GM18951 (cell line): Measurements from ENCODE around the gene PLG.
"Not testable (repeated sequence)": the region's sequence is repeated elsewhere in the genome, so short reads cannot be mapped to it uniquely, and the experiment has no call there.

Experiments
- POLR2A ChIP-seq: IDR thresholded peaks from 4 replicates; pipeline ENCODE4 v1.6.1; 2011; ENCODE audit warnings: mild to moderate bottlenecking; ENCODE audit not compliant: insufficient read length, insufficient read depth; ENCODE audit errors: extremely low read depth
- in situ Hi-C: fragments of 300-500 bp; cut with MboI; formaldehyde crosslinking; loops from one replicate; pipeline ENCODE4 v1.12.0; 2022; ENCODE audit warnings: low sequenced_read_pairs, mixed read lengths, inconsistent platforms; ENCODE audit not compliant: unreplicated experiment

The PLG gene

DNA sequence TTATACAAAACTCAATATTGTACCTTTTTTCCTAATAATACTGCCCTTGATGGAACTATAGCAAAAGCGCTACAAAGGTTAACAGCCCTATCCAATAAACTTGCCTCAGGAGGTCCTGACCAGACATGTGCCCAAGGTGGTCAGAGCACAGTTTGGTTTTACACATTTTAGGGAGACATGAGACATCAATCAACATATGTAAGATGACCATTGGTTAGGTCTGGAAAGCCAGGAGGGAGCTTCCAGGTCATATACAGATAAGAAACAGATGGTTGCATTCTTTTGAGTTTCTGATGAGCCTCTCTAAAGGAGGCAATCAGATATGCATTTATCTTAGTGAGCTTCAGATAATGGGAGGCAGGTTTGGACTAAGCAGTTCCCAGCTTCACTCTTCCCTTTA, 91.6 kb downstream of the PLG start:
- in situ Hi-C loops: no loop called here
- no peak for TF ChIP-seq POLR2A

DNA sequence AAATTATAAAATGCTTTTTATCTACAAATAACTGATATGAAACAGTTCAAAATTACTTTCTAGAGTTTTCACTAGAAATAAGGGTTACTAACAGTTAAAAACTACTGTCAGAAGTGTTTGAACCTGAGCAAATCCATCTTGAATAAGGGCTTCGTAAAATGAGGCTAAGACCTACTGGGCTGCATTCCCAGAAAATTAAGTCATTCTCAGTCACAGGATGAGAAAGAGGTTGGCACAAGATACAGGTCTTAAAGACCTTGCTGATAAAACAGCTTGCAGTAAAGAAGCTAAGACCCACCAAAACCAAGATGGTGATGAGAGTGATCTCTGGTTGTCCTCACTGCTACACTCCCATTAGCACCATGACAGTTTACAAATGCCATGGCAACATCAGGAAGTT, 93.7 kb downstream of the PLG start:
- in situ Hi-C loops: no loop called here
- no peak for TF ChIP-seq POLR2A

DNA sequence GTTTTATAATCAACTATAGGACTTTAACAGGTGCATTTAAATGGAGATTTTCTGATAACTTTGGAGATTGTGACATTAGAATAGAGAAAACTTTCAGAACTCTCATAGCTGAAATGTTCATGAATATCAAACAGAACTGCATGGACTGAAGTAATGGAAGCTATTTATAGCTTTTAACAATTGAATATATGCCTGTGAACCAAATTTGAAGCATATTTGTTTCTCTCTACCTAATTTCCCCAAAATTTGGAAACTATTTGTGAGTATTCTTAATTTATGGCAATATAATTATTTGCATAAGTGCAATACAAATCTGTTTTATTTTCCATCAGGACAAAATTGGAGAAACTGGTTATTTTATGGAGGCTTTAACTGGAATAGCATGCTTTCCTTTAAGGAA, 96.6 kb downstream of the PLG start:
- no peak for TF ChIP-seq POLR2A
- in situ Hi-C loops: no loop called here

DNA sequence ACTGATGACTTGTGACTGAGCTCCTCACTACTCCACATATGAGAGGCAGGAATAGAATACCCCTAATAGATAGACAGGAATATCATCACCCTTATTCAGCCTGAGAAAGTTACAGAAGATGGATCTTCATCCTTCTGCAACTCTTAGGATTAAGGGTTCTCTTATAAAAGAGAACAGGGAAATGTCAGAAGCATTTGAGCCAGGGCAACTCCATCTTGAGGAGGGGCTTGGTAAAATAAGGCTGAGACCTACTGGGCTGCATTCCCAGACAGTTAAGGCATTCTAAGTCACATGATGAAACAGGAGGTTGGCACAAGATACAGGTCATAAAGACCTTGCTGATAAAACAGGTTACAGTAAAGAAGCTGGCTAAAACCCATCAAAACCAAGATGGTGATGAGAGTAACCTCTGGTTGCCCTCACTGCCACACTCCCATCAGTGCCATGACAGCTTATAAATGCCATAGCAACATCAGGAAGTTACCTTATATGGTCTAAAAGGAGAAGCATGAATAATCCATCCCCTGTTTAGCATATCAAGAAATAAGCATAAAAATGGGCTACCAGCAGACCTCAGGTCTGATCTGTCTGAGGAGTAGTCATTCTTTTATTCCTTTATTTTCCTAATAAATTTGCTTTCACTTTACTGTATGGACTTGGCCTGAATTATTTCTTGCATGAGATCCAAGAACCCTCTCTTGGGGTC, 97.9 kb downstream of the PLG start:
- no peak for TF ChIP-seq POLR2A
- in situ Hi-C loops: no loop called here

DNA sequence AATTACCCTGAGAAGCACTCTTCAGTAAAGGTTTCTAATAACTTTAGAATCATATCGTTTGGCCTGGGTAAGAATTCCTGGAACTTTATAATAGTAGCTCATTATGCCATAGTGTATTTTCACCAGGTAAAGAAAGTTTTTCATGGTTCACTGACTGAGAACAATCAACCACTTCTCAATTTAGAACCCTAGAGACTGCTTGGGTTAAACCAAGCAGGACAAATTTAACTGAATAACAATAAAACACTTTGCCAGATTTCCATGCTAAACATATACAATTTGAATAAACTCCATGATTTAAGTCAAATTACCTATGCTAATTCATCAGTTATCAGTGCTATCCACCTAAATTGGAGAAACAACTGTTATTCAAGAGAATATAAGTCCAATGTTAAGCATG, 99.4 kb downstream of the PLG start:
- no peak for TF ChIP-seq POLR2A
- in situ Hi-C loops: no loop called here

DNA sequence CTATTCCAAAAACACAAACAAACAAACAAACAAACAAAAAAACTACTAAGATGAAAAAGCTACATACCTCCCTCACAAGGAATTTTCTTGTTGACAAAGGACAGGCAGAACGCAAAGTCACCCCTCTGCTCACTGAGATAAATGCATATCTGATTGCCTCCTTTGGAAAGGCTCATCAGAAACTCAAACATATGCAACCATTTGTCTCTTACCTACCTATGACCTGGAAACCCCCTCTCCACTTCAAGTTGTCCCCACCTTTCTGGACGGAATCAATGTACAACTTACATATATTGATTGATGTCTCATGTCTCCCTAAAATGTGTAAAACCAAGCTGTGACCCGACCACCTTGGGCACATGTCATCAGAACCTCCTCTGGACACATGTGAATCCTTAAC, 100.0 kb downstream of the PLG start:
- in situ Hi-C loops: not testable (repeated sequence)
